Karpas-422 (cell line): ENCODE results near the gene PANX3. TPM values are rescaled to one million over a fixed set of nuclear protein-coding genes. Genes with fewer than 3 reads are reported as not detected.
"Not testable (repeated sequence)": the region's sequence is repeated elsewhere in the genome, so short reads cannot be mapped to it uniquely, and the experiment has no call there.

ENCODE experiments used
- DNase-seq: peaks from one replicate; pipeline ENCODE4 v3.0.0-alpha.2; 2015
- H2AFZ ChIP-seq: fragments of 200-600 bp; sonication (generic); 2 replicates; pipeline ENCODE4 v1.6.1; 2014; ENCODE audit warnings: antibody characterized with exemption, low read length, mixed read lengths
- H3K27ac ChIP-seq: fragments of 200-600 bp; sonication (generic); 2 replicates; pipeline ENCODE4 v1.5.1; 2014; ENCODE audit warnings: mild to moderate bottlenecking, low read length, moderate library complexity
- H3K27me3 ChIP-seq: fragments of 200-600 bp; sonication (generic); 2 replicates; pipeline ENCODE4 v1.6.1; 2014; ENCODE audit warnings: low read length, mixed read lengths
- H3K36me3 ChIP-seq: fragments of 200-600 bp; sonication (generic); 2 replicates; pipeline ENCODE4 v1.6.1; 2014; ENCODE audit warnings: low read length, mixed read lengths; ENCODE audit not compliant: insufficient read depth
- H3K4me1 ChIP-seq: fragments of 200-600 bp; sonication (generic); 2 replicates; pipeline ENCODE4 v1.6.1; 2014; ENCODE audit warnings: mild to moderate bottlenecking, low read length, mixed read lengths
- H3K4me2 ChIP-seq: fragments of 200-600 bp; sonication (generic); 2 replicates; pipeline ENCODE4 v1.6.1; 2014; ENCODE audit warnings: low read length, low read depth, mild to moderate bottlenecking; ENCODE audit not compliant: poor library complexity, severe bottlenecking
- H3K4me3 ChIP-seq: fragments of 200-600 bp; sonication (generic); 2 replicates; pipeline ENCODE4 v1.5.1; 2014; ENCODE audit warnings: mild to moderate bottlenecking, antibody characterized with exemption, low read length, mixed read lengths
- H3K79me2 ChIP-seq: fragments of 200-600 bp; sonication (generic); 2 replicates; pipeline ENCODE4 v1.6.1; 2014; ENCODE audit warnings: mild to moderate bottlenecking, low read length, mixed read lengths
- H3K9ac ChIP-seq: fragments of 200-600 bp; sonication (generic); 2 replicates; pipeline ENCODE4 v1.6.0; 2014; ENCODE audit warnings: low read length
- H3K9me2 ChIP-seq: fragments of 200-600 bp; sonication (generic), shearing (Covaris generic); replicated peaks from 2 replicates; pipeline ENCODE4 v1.6.0; 2014; ENCODE audit warnings: mild to moderate bottlenecking, low read length, moderate library complexity; ENCODE audit not compliant: insufficient read depth
- H3K9me3 ChIP-seq: fragments of 300-700, 200-600 bp; sonication (generic); 2 replicates; pipeline ENCODE4 v1.6.1; 2014; ENCODE audit warnings: low read length, mixed read lengths
- H4K20me1 ChIP-seq: fragments of 200-600 bp; sonication (generic); 2 replicates; pipeline ENCODE4 v1.6.1; 2014; ENCODE audit warnings: mild to moderate bottlenecking, antibody characterized with exemption, low read length, low read depth; ENCODE audit not compliant: insufficient read depth
- total RNA-seq: library from RNA; depleted of rRNA; stranded (reverse); fragments of >200 nt; shearing (Covaris generic); gene quantifications from 2 replicates; pipeline ENCODE4 v1.2.3, GENCODE V29; 2014; ENCODE audit warnings: low replicate concordance

Gene PANX3
- total RNA-seq, 1 experiment from 2014 or later: not detected

- H3K9me2 ChIP-seq, H3K9ac ChIP-seq, H4K20me1 ChIP-seq, H3K79me2 ChIP-seq, DNase-seq, H2AFZ ChIP-seq, H3K27ac ChIP-seq, H3K36me3 ChIP-seq, H3K9me3 ChIP-seq, H3K27me3 ChIP-seq, H3K4me1 ChIP-seq, H3K4me2 ChIP-seq, H3K4me3 ChIP-seq: not testable (repeated sequence)
Measured at GRCh38 chr11:124602723-124603122, 8.5 kb upstream of the PANX3 start.

GRCh38 chr11:124605719-124606118 lies 5.5 kb upstream of the PANX3 start:
- DNase-seq: no peak
- H3K9me2 ChIP-seq: no peaks in the 10 kb centered on the region
- no peak overlapping the region for H3K9ac ChIP-seq
- no peaks in the 10 kb centered on the region for H3K9me3 ChIP-seq
- H3K36me3 ChIP-seq: no peaks in the 10 kb centered on the region
- H2AFZ ChIP-seq: no peak overlapping the region
- no peaks in the 10 kb centered on the region for H3K4me1 ChIP-seq
- no peaks in the 10 kb centered on the region for H4K20me1 ChIP-seq
- no peak overlapping the region for H3K4me3 ChIP-seq
- no peak overlapping the region for H3K4me2 ChIP-seq
- H3K79me2 ChIP-seq: no peaks in the 10 kb centered on the region
- H3K27me3 ChIP-seq: no peaks in the 10 kb centered on the region
- H3K27ac ChIP-seq: no peak overlapping the region

- no peaks in the 10 kb centered on the region for H3K79me2 ChIP-seq
- DNase-seq: no peak
- no peak overlapping the region for H3K4me3 ChIP-seq
- H3K27me3 ChIP-seq: no peaks in the 10 kb centered on the region
- no peaks in the 10 kb centered on the region for H3K36me3 ChIP-seq
- no peak overlapping the region for H2AFZ ChIP-seq
- H3K4me1 ChIP-seq: no peaks in the 10 kb centered on the region
- H3K4me2 ChIP-seq: no peak overlapping the region
- H3K9me2 ChIP-seq: no peaks in the 10 kb centered on the region
- H3K9me3 ChIP-seq: no peaks in the 10 kb centered on the region
- H3K27ac ChIP-seq: no peak overlapping the region
- no peaks in the 10 kb centered on the region for H4K20me1 ChIP-seq
- no peak overlapping the region for H3K9ac ChIP-seq
Measured at GRCh38 chr11:124608147-124608546, 3.1 kb upstream of the PANX3 start.

GRCh38 chr11:124610295-124610694 lies 933 bp upstream of the PANX3 start:
- Histone ChIP-seq H2AFZ (no peak overlapping the region), H3K4me2 (no peak overlapping the region), H3K9ac (no peak overlapping the region), H3K9me2 (no peaks in the 10 kb centered on the region), H3K27ac (no peak overlapping the region), H4K20me1 (no peaks in the 10 kb centered on the region), H3K79me2 (no peaks in the 10 kb centered on the region), H3K36me3 (no peaks in the 10 kb centered on the region), H3K4me3 (no peak overlapping the region), H3K27me3 (no peaks in the 10 kb centered on the region), H3K9me3 (no peaks in the 10 kb centered on the region), H3K4me1 (no peaks in the 10 kb centered on the region)
- DNase-seq: no peak

GRCh38 chr11:124612045-124612444 lies 817 bp downstream of the PANX3 start:
- Histone ChIP-seq H3K9ac (no peak overlapping the region), H3K79me2 (no peaks in the 10 kb centered on the region), H3K9me3 (no peaks in the 10 kb centered on the region), H3K4me1 (no peaks in the 10 kb centered on the region), H3K4me3 (no peak overlapping the region), H2AFZ (no peak overlapping the region), H3K36me3 (no peaks in the 10 kb centered on the region), H3K4me2 (no peak overlapping the region), H4K20me1 (no peaks in the 10 kb centered on the region), H3K9me2 (no peaks in the 10 kb centered on the region), H3K27me3 (no peaks in the 10 kb centered on the region), H3K27ac (no peak overlapping the region)
- no peak for DNase-seq

- H4K20me1 ChIP-seq: no peaks in the 10 kb centered on the region
- H3K79me2 ChIP-seq: no peaks in the 10 kb centered on the region
- H3K9me2 ChIP-seq: no peaks in the 10 kb centered on the region
- no peak overlapping the region for H3K4me2 ChIP-seq
- H3K4me3 ChIP-seq: no peak overlapping the region
- no peak for DNase-seq
- no peaks in the 10 kb centered on the region for H3K4me1 ChIP-seq
- no peak overlapping the region for H3K9ac ChIP-seq
- H3K27me3 ChIP-seq: no peaks in the 10 kb centered on the region
- H2AFZ ChIP-seq: no peak overlapping the region
- no peaks in the 10 kb centered on the region for H3K36me3 ChIP-seq
- H3K9me3 ChIP-seq: no peaks in the 10 kb centered on the region
- no peak overlapping the region for H3K27ac ChIP-seq
Measured at GRCh38 chr11:124612567-124613246, 1.5 kb downstream of the PANX3 start.

- Histone ChIP-seq H3K36me3 (no peaks in the 10 kb centered on the region), H3K9me3 (no peaks in the 10 kb centered on the region), H3K9me2 (no peaks in the 10 kb centered on the region), H2AFZ (no peak overlapping the region), H3K27me3 (no peaks in the 10 kb centered on the region), H3K9ac (no peak overlapping the region), H3K27ac (no peak overlapping the region), H3K79me2 (peaks cover 11% of the 10 kb centered on the region), H4K20me1 (peaks cover 5% of the 10 kb centered on the region; the same call in 1 of the 2 replicates), H3K4me1 (peaks cover 10% of the 10 kb centered on the region), H3K4me3 (no peak overlapping the region), H3K4me2 (no peak overlapping the region)
- no peak for DNase-seq
Measured at GRCh38 chr11:124618863-124619262, 7.6 kb downstream of the PANX3 start.

GRCh38 chr11:124622531-124623451 lies 11.6 kb downstream of the PANX3 start, which contains the start of gene TBRG1:
Gene TBRG1, plus strand, starts transcription at chr11:124622864. Its CDS starts 220 bp downstream, at chr11:124623084.
- Histone ChIP-seq H3K79me2 (peaks cover 29% of the 10 kb centered on the region), H4K20me1 (peaks cover 6% of the 10 kb centered on the region; the same call in 1 of the 2 replicates), H3K4me3 (peak within 1 kb of the TSS; percentile 69), H3K9me2 (no peaks in the 10 kb centered on the region), H3K4me1 (peaks cover 16% of the 10 kb centered on the region), H3K4me2 (peak within 1 kb of the TSS; percentile 90), H3K9me3 (no peaks in the 10 kb centered on the region), H2AFZ (no peak within 1 kb of the TSS), H3K27ac (no peak within 1 kb of the TSS), H3K27me3 (no peaks in the 10 kb centered on the region), H3K9ac (peak within 1 kb of the TSS; percentile 89), H3K36me3 (peaks cover 4% of the 10 kb centered on the region; the same call in 1 of the 2 replicates)
- DNase-seq: peak; percentile 87
